ENCODE measurements around the gene USP2. TPM values are rescaled to one million over a fixed set of nuclear protein-coding genes. Genes with fewer than 3 reads are reported as not detected.

The USP2 gene
- total RNA-seq, 1 donor from 2014 or later: 6.7 TPM

- H3K27me3 ChIP-seq (ENCODE audit: insufficient read depth, low read length): peaks cover 6% of the 10 kb centered on the region
- Mint-ChIP-seq H3K27ac (ENCODE audit: unreplicated experiment) (peak overlapping the region; percentile 12), H3K9me3 (ENCODE audit: unreplicated experiment) (peaks cover 2% of the 10 kb centered on the region), H3K4me3 (ENCODE audit: unreplicated experiment) (peak overlapping the region; percentile 74), H3K4me1 (ENCODE audit: low read depth, unreplicated experiment) (peaks cover 15% of the 10 kb centered on the region), H3K36me3 (ENCODE audit: low read depth, unreplicated experiment) (peaks cover 2% of the 10 kb centered on the region), H3K27me3 (ENCODE audit: low read depth, unreplicated experiment) (peaks cover 41% of the 10 kb centered on the region)
- H3K4me1 ChIP-seq (ENCODE audit: insufficient read depth, low read length): peaks cover 35% of the 10 kb centered on the region
- TF ChIP-seq EZH2 (IDR thresholded peaks at IDR 0.05; ENCODE audit: insufficient read depth, low read length) (no peak), CTCF (IDR thresholded peaks at IDR 0.05; ENCODE audit: insufficient read depth, low read depth, low read length) (no peak)
- no peak overlapping the region for H3K4me3 ChIP-seq (ENCODE audit: insufficient read depth, low read depth, low read length)
- DNase-seq (ENCODE audit: low read depth): no peak
- no peaks in the 10 kb centered on the region for H3K36me3 ChIP-seq (ENCODE audit: insufficient read depth, low read length)
- peaks cover 13% of the 10 kb centered on the region for H3K79me2 ChIP-seq (ENCODE audit: insufficient read depth, low read length)
- H3K9me3 ChIP-seq (ENCODE audit: insufficient read depth, low read depth, low read length): no peaks in the 10 kb centered on the region
- no peak overlapping the region for H2AFZ ChIP-seq (ENCODE audit: low read depth, low read length)
- peak overlapping the region; percentile 86 for H3K4me2 ChIP-seq (ENCODE audit: low read length)
- H3K9ac ChIP-seq (ENCODE audit: low read length): peak overlapping the region; percentile 75
- peaks cover 9% of the 10 kb centered on the region for H4K20me1 ChIP-seq (ENCODE audit: insufficient read depth, low read length)
- FAIRE-seq: no peak
- H3K27ac ChIP-seq (ENCODE audit: low read depth, low read length): no peak overlapping the region
Observed at GRCh38 chr11:119341222-119342022, 40.1 kb downstream of the USP2 start.

- no peaks in the 10 kb centered on the region for H3K36me3 ChIP-seq (ENCODE audit: insufficient read depth, low read length)
- peaks cover 35% of the 10 kb centered on the region for H3K4me1 ChIP-seq (ENCODE audit: insufficient read depth, low read length)
- H2AFZ ChIP-seq (ENCODE audit: low read depth, low read length): peak within 1 kb of the TSS; percentile 72
- H3K4me3 ChIP-seq (ENCODE audit: insufficient read depth, low read depth, low read length): peak within 1 kb of the TSS; percentile 54
- H3K4me2 ChIP-seq (ENCODE audit: low read length): peak within 1 kb of the TSS; percentile 86
- Mint-ChIP-seq H3K4me1 (ENCODE audit: low read depth, unreplicated experiment) (peaks cover 15% of the 10 kb centered on the region), H3K27me3 (ENCODE audit: low read depth, unreplicated experiment) (peaks cover 38% of the 10 kb centered on the region), H3K4me3 (ENCODE audit: unreplicated experiment) (peak within 1 kb of the TSS; percentile 74), H3K9me3 (ENCODE audit: unreplicated experiment) (peaks cover 2% of the 10 kb centered on the region), H3K36me3 (ENCODE audit: low read depth, unreplicated experiment) (peaks cover 6% of the 10 kb centered on the region), H3K27ac (ENCODE audit: unreplicated experiment) (peak within 1 kb of the TSS; percentile 12)
- H4K20me1 ChIP-seq (ENCODE audit: insufficient read depth, low read length): peaks cover 9% of the 10 kb centered on the region
- H3K27me3 ChIP-seq (ENCODE audit: insufficient read depth, low read length): peaks cover 6% of the 10 kb centered on the region
- no peak for FAIRE-seq
- peak within 1 kb of the TSS; percentile 75 for H3K9ac ChIP-seq (ENCODE audit: low read length)
- H3K9me3 ChIP-seq (ENCODE audit: insufficient read depth, low read depth, low read length): no peaks in the 10 kb centered on the region
- DNase-seq (ENCODE audit: low read depth): peak; percentile 59
- TF ChIP-seq EZH2 (IDR thresholded peaks at IDR 0.05; ENCODE audit: insufficient read depth, low read length) (peak; percentile 34), CTCF (IDR thresholded peaks at IDR 0.05; ENCODE audit: insufficient read depth, low read depth, low read length) (no peak)
- peaks cover 21% of the 10 kb centered on the region for H3K79me2 ChIP-seq (ENCODE audit: insufficient read depth, low read length)
- no peak within 1 kb of the TSS for H3K27ac ChIP-seq (ENCODE audit: low read depth, low read length)
Observed at GRCh38 chr11:119340335-119341221, 40.9 kb downstream of the USP2 start, which contains the start of gene C1QTNF5. Gene C1QTNF5 (minus strand): TSS chr11:119340883. CDS start chr11:119340397, 486 bp downstream.
